ENCODE data around the gene PHOSPHO1.

Gene PHOSPHO1

DNA sequence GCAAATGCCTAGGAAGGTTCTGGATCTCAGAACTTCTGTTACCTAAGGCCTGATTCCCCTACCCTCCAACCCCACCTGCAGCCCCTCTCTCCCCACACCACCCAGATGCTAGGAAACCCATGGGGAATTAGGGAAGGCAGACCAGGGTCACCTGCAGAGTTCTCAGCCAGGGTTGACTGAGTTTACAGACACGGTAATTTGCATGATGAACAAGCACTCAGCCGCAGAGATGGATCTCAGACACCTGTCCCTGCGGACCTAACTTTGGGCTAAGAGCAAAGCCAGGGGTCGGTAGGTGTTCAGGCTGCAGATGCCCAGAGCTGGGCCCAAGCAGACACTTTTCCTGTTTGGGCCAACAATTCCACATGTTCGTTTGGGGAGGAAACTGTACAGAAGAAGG, 17.2 kb downstream of the PHOSPHO1 start:
- H3K9me3 ChIP-seq (ENCODE audit: control insufficient read depth, low read length), result no peaks in the 10 kb centered on the region
- no peak overlapping the region for H3K4me3 ChIP-seq (ENCODE audit: low read length)
- no peaks in the 10 kb centered on the region for H3K4me1 ChIP-seq (ENCODE audit: control insufficient read depth, insufficient read depth, low read length)
- no peaks in the 10 kb centered on the region for H3K36me3 ChIP-seq (ENCODE audit: control insufficient read depth, insufficient read depth, low read length)
- peaks cover 19% of the 10 kb centered on the region for H3K27me3 ChIP-seq (ENCODE audit: control insufficient read depth, insufficient read depth, low read length)
- H3K9ac ChIP-seq (ENCODE audit: low read length), result no peak overlapping the region

DNA sequence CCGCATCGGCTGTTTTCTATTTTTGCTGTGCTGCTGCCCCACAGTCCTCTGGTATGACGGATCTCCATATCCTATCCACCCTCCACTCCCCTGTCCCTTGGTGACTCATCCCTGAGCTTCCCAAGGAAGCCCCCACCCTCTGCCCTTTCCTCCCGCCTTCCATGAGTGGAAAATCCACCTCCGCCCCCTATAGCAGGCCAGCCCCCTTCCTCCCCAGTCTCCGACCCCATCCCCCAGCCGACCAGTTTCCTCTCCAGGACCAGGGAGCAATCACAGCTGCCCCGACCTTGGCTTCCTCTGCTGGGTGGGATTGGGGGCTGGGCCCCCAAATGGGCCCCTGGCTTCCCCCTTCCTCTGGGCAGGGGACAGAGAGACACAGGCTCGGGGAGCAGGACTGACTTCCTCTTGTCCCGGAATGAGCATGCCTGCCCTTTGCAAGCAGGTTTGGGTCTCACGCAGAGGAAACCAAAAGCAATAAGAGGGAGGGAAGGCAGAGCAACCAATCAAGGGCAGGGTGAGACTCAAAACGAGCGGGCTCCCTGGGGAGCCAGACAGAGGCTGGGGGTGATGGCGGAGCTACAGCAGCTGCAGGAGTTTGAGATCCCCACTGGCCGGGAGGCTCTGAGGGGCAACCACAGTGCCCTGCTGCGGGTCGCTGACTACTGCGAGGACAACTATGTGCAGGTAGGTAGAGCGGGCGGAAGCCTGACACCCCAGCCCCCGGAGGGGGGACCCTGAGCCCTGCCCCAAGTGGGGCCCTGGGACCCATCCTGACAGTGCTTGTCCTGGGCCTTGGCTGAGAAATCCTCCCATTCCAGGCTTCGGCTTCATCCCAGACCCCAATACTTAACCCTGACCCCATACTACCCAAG, 20.2 kb downstream of the PHOSPHO1 start, which contains the start of the genes ABI3 and GNGT2:
TSS of gene ABI3 (plus strand) at position 550 of the 872 bp plus-strand sequence. CDS start at position 568, 18 bp downstream.
TSS of gene GNGT2 (minus strand) at position 417 of the 872 bp plus-strand sequence. CDS start 3,152 bp downstream, outside the sequence.
- peaks cover 16% of the 10 kb centered on the region for H3K27me3 ChIP-seq (ENCODE audit: control insufficient read depth, insufficient read depth, low read length)
- H3K36me3 ChIP-seq (ENCODE audit: control insufficient read depth, insufficient read depth, low read length), result no peaks in the 10 kb centered on the region
- H3K9ac ChIP-seq (ENCODE audit: low read length), result peak within 1 kb of the TSS; percentile 29

DNA sequence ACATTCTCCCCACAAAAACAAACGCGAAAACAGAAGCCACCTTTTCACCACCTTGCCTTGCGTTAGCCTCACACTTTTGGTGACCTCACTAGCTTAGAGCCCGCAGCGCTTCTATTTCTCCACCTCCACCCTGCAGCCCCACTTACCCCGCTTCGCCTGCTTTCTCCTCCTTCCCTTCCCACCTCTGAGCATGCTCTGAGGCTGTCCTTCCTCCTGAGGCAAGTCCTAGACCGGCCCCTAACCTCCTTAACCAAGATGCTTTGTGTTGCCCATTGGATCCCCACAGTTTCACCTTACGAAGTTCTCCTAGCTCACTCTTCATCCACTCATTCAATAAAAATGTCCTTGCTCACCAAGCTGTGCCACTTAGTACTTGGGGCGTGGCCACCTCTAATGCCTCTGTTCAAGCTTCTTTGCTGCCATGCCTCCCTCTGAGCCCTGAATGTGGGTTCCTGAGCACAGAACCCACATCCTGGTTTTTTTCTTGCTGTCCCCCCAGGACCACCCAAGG, 21.5 kb downstream of the PHOSPHO1 start:
- H3K4me1 ChIP-seq (ENCODE audit: control insufficient read depth, insufficient read depth, low read length), result no peaks in the 10 kb centered on the region
- no peaks in the 10 kb centered on the region for H3K36me3 ChIP-seq (ENCODE audit: control insufficient read depth, insufficient read depth, low read length)
- H3K27me3 ChIP-seq (ENCODE audit: control insufficient read depth, insufficient read depth, low read length), result peaks cover 16% of the 10 kb centered on the region
- no peak overlapping the region for H3K4me3 ChIP-seq (ENCODE audit: low read length)
- H3K9ac ChIP-seq (ENCODE audit: low read length), result no peak overlapping the region
- H3K9me3 ChIP-seq (ENCODE audit: control insufficient read depth, low read length), result no peaks in the 10 kb centered on the region

More for the DNA sequence above, 20.2 kb downstream of the PHOSPHO1 start, which contains the start of the genes ABI3 and GNGT2:
- Histone ChIP-seq H3K4me1 (ENCODE audit: control insufficient read depth, insufficient read depth, low read length) (no peaks in the 10 kb centered on the region), H3K4me3 (ENCODE audit: low read length) (no peak within 1 kb of the TSS), H3K9me3 (ENCODE audit: control insufficient read depth, low read length) (no peaks in the 10 kb centered on the region)

DNA sequence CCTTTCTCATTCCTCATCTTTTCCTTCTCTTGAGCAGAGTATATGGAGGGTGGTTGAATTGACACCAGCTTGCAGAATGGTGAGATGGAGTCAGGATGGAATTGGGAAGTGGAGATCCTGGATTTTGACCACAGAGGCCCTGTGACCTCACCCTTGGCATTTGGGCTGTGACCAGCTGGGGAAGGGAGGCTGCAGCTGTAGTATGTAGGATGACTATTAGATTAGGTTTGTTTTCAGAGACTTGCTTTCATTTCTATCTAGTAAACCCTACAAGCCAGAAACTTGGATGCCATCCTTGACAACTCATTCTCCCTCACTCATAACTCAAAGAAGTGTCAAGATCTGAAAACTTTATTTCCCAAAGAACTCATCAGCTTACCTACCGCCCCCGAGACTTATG, 26.1 kb downstream of the PHOSPHO1 start:
- no peak overlapping the region for H3K9ac ChIP-seq (ENCODE audit: low read length)
- no peaks in the 10 kb centered on the region for H3K4me1 ChIP-seq (ENCODE audit: control insufficient read depth, insufficient read depth, low read length)
- H3K36me3 ChIP-seq (ENCODE audit: control insufficient read depth, insufficient read depth, low read length), result no peaks in the 10 kb centered on the region
- peaks cover 8% of the 10 kb centered on the region for H3K27me3 ChIP-seq (ENCODE audit: control insufficient read depth, insufficient read depth, low read length)
- H3K4me3 ChIP-seq (ENCODE audit: low read length), result no peak overlapping the region
- no peaks in the 10 kb centered on the region for H3K9me3 ChIP-seq (ENCODE audit: control insufficient read depth, low read length)

GRCh38 chr17:49203796-49204195, 26.8 kb downstream of the PHOSPHO1 start:
- Histone ChIP-seq H3K4me3 (ENCODE audit: low read length) (no peak overlapping the region), H3K9ac (ENCODE audit: low read length) (no peak overlapping the region), H3K36me3 (ENCODE audit: control insufficient read depth, insufficient read depth, low read length) (no peaks in the 10 kb centered on the region), H3K9me3 (ENCODE audit: control insufficient read depth, low read length) (no peaks in the 10 kb centered on the region), H3K27me3 (ENCODE audit: control insufficient read depth, insufficient read depth, low read length) (peaks cover under 1% of the 10 kb centered on the region), H3K4me1 (ENCODE audit: control insufficient read depth, insufficient read depth, low read length) (no peaks in the 10 kb centered on the region)

GRCh38 chr17:49201481-49201927, 29.1 kb downstream of the PHOSPHO1 start:
- H3K9me3 ChIP-seq (ENCODE audit: control insufficient read depth, low read length), result no peaks in the 10 kb centered on the region
- no peaks in the 10 kb centered on the region for H3K27me3 ChIP-seq (ENCODE audit: control insufficient read depth, insufficient read depth, low read length)
- no peaks in the 10 kb centered on the region for H3K36me3 ChIP-seq (ENCODE audit: control insufficient read depth, insufficient read depth, low read length)
- no peak overlapping the region for H3K4me3 ChIP-seq (ENCODE audit: low read length)
- H3K4me1 ChIP-seq (ENCODE audit: control insufficient read depth, insufficient read depth, low read length), result no peaks in the 10 kb centered on the region
- H3K9ac ChIP-seq (ENCODE audit: low read length), result no peak overlapping the region

DNA sequence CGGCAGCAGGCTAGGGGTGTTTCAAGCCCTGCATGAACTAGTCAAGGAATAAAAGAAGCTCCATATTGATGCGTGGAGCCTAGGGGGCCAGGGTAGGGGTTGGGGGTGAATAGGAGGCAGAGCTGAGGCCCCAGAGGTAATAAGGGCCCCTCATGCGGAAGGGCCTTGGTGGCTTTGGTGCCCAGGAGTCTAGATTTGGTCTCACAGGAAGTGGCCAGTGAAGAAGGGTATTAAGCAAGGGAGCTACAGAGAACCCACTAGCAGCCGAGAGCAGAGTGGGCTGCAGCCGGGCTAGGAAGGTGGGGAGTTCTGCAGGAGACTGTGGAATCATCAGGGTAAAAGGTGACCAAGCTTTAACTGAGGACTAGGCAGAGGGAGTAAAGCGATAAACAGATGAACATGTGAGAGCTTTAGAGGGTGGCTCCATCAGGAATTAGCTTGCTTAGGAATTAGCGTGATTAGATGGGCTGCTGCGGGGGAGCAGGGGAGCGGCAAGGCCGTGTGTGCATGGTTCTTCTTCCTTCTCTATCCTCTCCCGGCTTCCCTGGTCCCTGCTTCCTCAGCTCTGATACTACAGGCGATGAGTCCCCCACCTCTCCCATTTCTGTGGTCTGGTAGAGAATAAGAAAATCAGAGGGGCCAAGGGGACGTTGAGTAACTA, 30.0 kb downstream of the PHOSPHO1 start:
- no peaks in the 10 kb centered on the region for H3K36me3 ChIP-seq (ENCODE audit: control insufficient read depth, insufficient read depth, low read length)
- no peak overlapping the region for H3K4me3 ChIP-seq (ENCODE audit: low read length)
- H3K4me1 ChIP-seq (ENCODE audit: control insufficient read depth, insufficient read depth, low read length), result no peaks in the 10 kb centered on the region
- no peaks in the 10 kb centered on the region for H3K27me3 ChIP-seq (ENCODE audit: control insufficient read depth, insufficient read depth, low read length)
- H3K9me3 ChIP-seq (ENCODE audit: control insufficient read depth, low read length), result no peaks in the 10 kb centered on the region
- H3K9ac ChIP-seq (ENCODE audit: low read length), result no peak overlapping the region

DNA sequence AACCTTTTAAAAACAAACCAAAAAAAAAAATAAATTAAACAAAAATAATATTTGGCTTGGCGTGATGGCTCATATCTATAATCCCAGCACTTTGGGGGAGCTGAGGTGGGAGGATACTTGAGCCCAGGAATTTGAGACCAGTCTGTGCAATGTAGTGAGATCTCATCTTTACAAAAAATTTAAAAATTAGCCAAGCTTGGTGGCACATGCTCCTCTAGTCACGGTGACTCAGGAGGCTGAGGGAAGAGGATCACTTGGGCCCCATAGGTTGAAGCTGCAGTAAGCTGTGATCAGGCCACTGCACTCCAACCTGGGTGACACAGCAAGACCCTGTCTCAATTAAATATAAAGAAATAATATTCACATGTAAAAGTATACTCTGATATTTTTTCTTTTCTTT, 32.4 kb downstream of the PHOSPHO1 start:
- Histone ChIP-seq H3K9me3 (ENCODE audit: control insufficient read depth, low read length) (no peaks in the 10 kb centered on the region), H3K27me3 (ENCODE audit: control insufficient read depth, insufficient read depth, low read length) (no peaks in the 10 kb centered on the region), H3K36me3 (ENCODE audit: control insufficient read depth, insufficient read depth, low read length) (no peaks in the 10 kb centered on the region), H3K4me3 (ENCODE audit: low read length) (no peak overlapping the region), H3K4me1 (ENCODE audit: control insufficient read depth, insufficient read depth, low read length) (no peaks in the 10 kb centered on the region), H3K9ac (ENCODE audit: low read length) (no peak overlapping the region)

GRCh38 chr17:49197346-49197998, 33.1 kb downstream of the PHOSPHO1 start:
- H3K9me3 ChIP-seq (ENCODE audit: control insufficient read depth, low read length), result no peaks in the 10 kb centered on the region
- H3K4me1 ChIP-seq (ENCODE audit: control insufficient read depth, insufficient read depth, low read length), result no peaks in the 10 kb centered on the region
- H3K27me3 ChIP-seq (ENCODE audit: control insufficient read depth, insufficient read depth, low read length), result no peaks in the 10 kb centered on the region
- no peak overlapping the region for H3K4me3 ChIP-seq (ENCODE audit: low read length)
- H3K9ac ChIP-seq (ENCODE audit: low read length), result no peak overlapping the region
- H3K36me3 ChIP-seq (ENCODE audit: control insufficient read depth, insufficient read depth, low read length), result no peaks in the 10 kb centered on the region

DNA sequence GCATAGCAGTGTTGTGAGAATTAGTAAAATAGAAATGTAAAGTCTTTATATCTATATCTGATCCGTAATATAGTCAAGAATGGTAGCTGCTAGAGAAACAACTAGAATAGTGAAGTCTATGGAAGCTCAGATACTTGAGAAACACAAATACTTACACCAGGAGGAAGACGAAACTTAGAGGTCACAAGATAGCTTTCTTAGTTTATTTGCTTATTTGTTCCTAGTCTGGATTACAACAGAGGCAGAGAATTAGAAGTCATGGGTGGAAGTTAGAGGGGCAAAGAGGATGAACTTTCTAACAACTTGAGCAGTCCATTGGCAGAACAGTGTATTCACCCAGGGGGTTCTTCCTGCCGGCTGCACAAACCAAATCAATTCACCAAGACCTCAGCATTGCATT, 34.1 kb downstream of the PHOSPHO1 start:
- H3K36me3 ChIP-seq (ENCODE audit: control insufficient read depth, insufficient read depth, low read length), result no peaks in the 10 kb centered on the region
- no peak overlapping the region for H3K9ac ChIP-seq (ENCODE audit: low read length)
- H3K9me3 ChIP-seq (ENCODE audit: control insufficient read depth, low read length), result no peaks in the 10 kb centered on the region
- H3K4me3 ChIP-seq (ENCODE audit: low read length), result no peak overlapping the region
- H3K4me1 ChIP-seq (ENCODE audit: control insufficient read depth, insufficient read depth, low read length), result no peaks in the 10 kb centered on the region
- H3K27me3 ChIP-seq (ENCODE audit: control insufficient read depth, insufficient read depth, low read length), result no peaks in the 10 kb centered on the region

- H3K9ac ChIP-seq (ENCODE audit: low read length), result no peak overlapping the region
- no peaks in the 10 kb centered on the region for H3K9me3 ChIP-seq (ENCODE audit: control insufficient read depth, low read length)
- no peak overlapping the region for H3K4me3 ChIP-seq (ENCODE audit: low read length)
- H3K36me3 ChIP-seq (ENCODE audit: control insufficient read depth, insufficient read depth, low read length), result no peaks in the 10 kb centered on the region
- H3K4me1 ChIP-seq (ENCODE audit: control insufficient read depth, insufficient read depth, low read length), result no peaks in the 10 kb centered on the region
- H3K27me3 ChIP-seq (ENCODE audit: control insufficient read depth, insufficient read depth, low read length), result no peaks in the 10 kb centered on the region
Measured at GRCh38 chr17:49195751-49196150, 34.8 kb downstream of the PHOSPHO1 start.

DNA sequence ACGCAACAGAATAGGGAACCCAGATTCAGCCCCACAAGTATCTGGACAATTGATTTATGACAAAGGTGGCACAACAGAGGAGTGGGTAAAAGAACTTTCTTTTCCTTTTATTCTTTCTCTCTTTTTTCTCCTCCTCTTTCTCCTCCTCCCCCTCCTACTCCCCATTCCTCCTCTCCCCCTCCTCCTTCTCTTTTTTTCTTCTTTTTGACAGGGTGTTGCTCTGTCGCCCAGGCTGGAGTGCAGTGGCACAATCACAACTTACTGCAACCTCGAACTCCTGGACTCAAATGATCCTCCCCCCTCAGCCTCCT, 36.3 kb downstream of the PHOSPHO1 start:
- H3K27me3 ChIP-seq (ENCODE audit: control insufficient read depth, insufficient read depth, low read length), result no peaks in the 10 kb centered on the region
- no peaks in the 10 kb centered on the region for H3K9me3 ChIP-seq (ENCODE audit: control insufficient read depth, low read length)
- H3K36me3 ChIP-seq (ENCODE audit: control insufficient read depth, insufficient read depth, low read length), result no peaks in the 10 kb centered on the region
- no peak overlapping the region for H3K9ac ChIP-seq (ENCODE audit: low read length)
- H3K4me3 ChIP-seq (ENCODE audit: low read length), result no peak overlapping the region
- H3K4me1 ChIP-seq (ENCODE audit: control insufficient read depth, insufficient read depth, low read length), result no peaks in the 10 kb centered on the region

Data from mucosa of stomach (tissue), 1 donor.